Measurements from ENCODE around the gene MCF2L. TPM values are rescaled to one million over a fixed set of nuclear protein-coding genes. Genes with fewer than 3 reads are reported as not detected.

The MCF2L gene
- total RNA-seq, 1 experiment from 2014 or later, result 22.1 TPM

GRCh38 chr13:113121928-113122471 is 153.0 kb downstream of the MCF2L start:
- Mint-ChIP-seq H3K4me3 (ENCODE audit: unreplicated experiment) (peak overlapping the region; percentile 70), H3K4me1 (ENCODE audit: low read depth, unreplicated experiment) (peaks cover 9% of the 10 kb centered on the region), H3K36me3 (ENCODE audit: insufficient read depth, unreplicated experiment) (peaks cover 10% of the 10 kb centered on the region), H3K9me3 (ENCODE audit: unreplicated experiment) (no peaks in the 10 kb centered on the region), H3K27ac (ENCODE audit: unreplicated experiment) (peak overlapping the region; percentile 74), H3K27me3 (ENCODE audit: insufficient read depth, unreplicated experiment) (no peaks in the 10 kb centered on the region)
- DNase-seq, result no peak
- ChIA-PET CTCF (interaction anchor here (0.9 kb wide), 2 partner anchors 19 to 92 kb away, joined by 3 read pairs; no protein-coding TSS in a partner anchor), POLR2A (no interaction called here)
- H3K36me3 ChIP-seq (ENCODE audit: control insufficient read depth, insufficient read depth, low read length), result no peaks in the 10 kb centered on the region
- H3K4me3 ChIP-seq (ENCODE audit: low read depth, low read length), result no peak overlapping the region
- H3K27me3 ChIP-seq (replicated peaks; ENCODE audit: control insufficient read depth, insufficient read depth, low read length), result no peaks in the 10 kb centered on the region
- intact Hi-C loops (cut with micrococcal nuclease; ENCODE audit: unreplicated experiment), result loop anchor here (1.0 to 2.0 kb wide), 3 partner anchors 17 to 87 kb away; partner anchors contain the start of gene F7
- H3K9me3 ChIP-seq, result no peaks in the 10 kb centered on the region
- TF ChIP-seq CTCF (IDR thresholded peaks at IDR 0.05; ENCODE audit: insufficient read depth in 1 of 2, low read depth in 1 of 2, low read length in 1 of 2, severe bottlenecking in 1 of 2, unreplicated experiment in 1 of 2), result no peak
- H3K4me1 ChIP-seq, result peaks cover 25% of the 10 kb centered on the region
- BruUV-seq (replicated peaks), result no TSS peak

- Mint-ChIP-seq H3K27me3 (ENCODE audit: insufficient read depth, unreplicated experiment) (no peaks in the 10 kb centered on the region), H3K36me3 (ENCODE audit: insufficient read depth, unreplicated experiment) (peaks cover 10% of the 10 kb centered on the region), H3K4me1 (ENCODE audit: low read depth, unreplicated experiment) (peaks cover 9% of the 10 kb centered on the region), H3K27ac (ENCODE audit: unreplicated experiment) (peak within 1 kb of the TSS; percentile 74), H3K9me3 (ENCODE audit: unreplicated experiment) (no peaks in the 10 kb centered on the region), H3K4me3 (ENCODE audit: unreplicated experiment) (peak within 1 kb of the TSS; percentile 70)
- CTCF ChIA-PET, result interaction anchor here (0.7 to 0.9 kb wide), 3 partner anchors 18 to 180 kb away, joined by 3 to 4 read pairs (median 3); no protein-coding TSS in a partner anchor
- BruUV-seq (replicated peaks), result no TSS peak
- no peaks in the 10 kb centered on the region for H3K36me3 ChIP-seq (ENCODE audit: control insufficient read depth, insufficient read depth, low read length)
- POLR2A ChIA-PET, result no interaction called here
- peaks cover 21% of the 10 kb centered on the region for H3K4me1 ChIP-seq
- peak; percentile 94 to 95 for DNase-seq
- H3K27me3 ChIP-seq (replicated peaks; ENCODE audit: control insufficient read depth, insufficient read depth, low read length), result no peaks in the 10 kb centered on the region
- intact Hi-C loops (cut with micrococcal nuclease; ENCODE audit: unreplicated experiment), result loop anchor here (1.0 to 2.0 kb wide), 3 partner anchors 17 to 87 kb away; partner anchors contain the start of gene F7
- peak in 1 of 2 experiments; percentile 1 for TF ChIP-seq CTCF (IDR thresholded peaks at IDR 0.05; ENCODE audit: insufficient read depth in 1 of 2, low read depth in 1 of 2, low read length in 1 of 2, severe bottlenecking in 1 of 2, unreplicated experiment in 1 of 2)
- H3K9me3 ChIP-seq, result no peaks in the 10 kb centered on the region
- H3K4me3 ChIP-seq (ENCODE audit: low read depth, low read length), result peak within 1 kb of the TSS; percentile 64
These were observed 153.7 kb downstream of the MCF2L start, which contains the start of gene F10 for GRCh38 chr13:113122550-113123225. F10 (plus strand) TSS chr13:113122799; CDS start chr13:113122856, 57 bp downstream.

Data from Caco-2 (cell line).